Measurements from ENCODE around the gene GUCD1.
A peak's percentile ranks its signal among the peaks of the same experiment; 100 is the strongest.
"Not testable (repeated sequence)": the region's sequence is repeated elsewhere in the genome, so short reads cannot be mapped to it uniquely, and the experiment has no call there.

The GUCD1 gene

DNA sequence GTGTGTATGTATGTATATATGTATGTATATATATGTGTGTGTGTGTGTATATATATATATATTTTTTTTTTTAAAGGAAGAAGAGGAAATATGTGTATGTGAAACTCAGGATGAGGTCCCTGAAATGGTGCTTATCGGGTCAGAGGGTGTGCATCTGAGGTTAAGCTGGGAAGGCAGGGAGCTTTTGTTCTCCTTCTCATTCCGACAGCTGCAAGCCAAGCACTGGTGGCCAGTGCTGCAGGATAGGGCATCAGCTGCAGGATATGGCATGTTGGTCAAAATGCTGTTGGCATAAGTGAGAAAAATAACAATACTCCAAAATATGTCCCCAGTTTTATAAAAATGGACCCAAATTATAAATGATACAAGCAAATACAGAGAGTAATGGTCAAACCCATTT is 8.3 kb upstream of the GUCD1 start:
- no peak for DNase-seq

DNA sequence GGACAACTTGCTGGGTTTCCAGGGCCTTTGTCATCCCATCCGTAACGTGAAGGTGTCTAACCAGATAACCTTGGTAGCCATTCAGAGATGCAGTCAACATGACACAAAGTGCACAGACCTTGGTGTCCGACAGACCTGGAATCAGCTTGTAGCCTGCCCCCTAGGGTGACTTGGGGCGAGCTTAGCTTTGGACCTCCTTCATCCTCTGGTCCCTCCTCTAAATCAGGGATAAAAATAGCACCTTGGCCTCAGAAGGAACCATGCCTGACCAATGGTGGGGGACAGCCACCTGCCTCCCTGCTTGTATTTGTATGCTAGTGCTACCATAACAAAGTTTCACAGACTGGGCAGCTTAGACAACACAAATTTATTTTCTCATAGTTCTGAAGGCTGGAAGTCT is 4.5 kb upstream of the GUCD1 start:
- DNase-seq: no peak

DNA sequence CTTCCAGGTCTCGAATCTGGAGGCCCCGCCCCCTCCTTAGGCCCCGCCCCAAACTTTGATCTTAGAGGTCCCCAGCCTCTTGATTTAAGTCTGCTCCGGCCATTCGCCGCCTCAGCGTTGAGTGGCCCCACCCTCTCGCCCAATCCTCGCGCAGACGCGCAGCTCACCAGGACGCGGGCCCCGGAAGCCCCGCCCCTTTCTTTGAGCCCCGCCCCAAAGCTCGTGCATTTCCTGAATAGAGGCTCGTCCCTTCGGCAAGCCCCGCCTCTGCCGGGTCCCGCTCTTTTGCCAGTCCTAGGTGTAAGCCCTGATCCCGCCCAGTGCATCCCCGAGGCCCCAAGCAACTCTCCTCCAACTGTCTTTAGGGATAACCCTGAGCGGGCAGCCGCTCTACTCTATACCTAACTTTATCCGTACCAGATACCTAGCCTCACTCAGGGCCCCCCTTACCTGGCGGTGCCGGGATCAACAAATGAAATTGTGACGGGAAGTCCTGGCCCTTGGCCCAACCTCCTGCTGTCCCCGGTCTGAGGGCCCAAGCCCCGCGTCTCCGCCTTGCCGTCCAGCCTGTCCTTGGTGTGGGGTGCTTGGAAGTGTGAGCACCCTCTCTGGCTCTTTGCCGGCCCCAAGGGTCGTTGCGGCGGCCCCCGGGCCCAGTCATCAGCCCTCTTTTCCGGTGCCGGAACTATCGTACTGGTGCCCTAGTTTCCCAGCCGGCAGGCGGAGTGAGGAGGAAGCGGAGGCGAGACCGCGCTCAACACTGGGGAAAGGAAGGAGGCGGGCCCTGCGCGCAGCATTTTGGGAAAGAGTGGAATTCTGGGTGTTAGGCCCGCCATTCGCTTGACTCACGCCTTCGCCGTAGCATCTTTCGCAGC is 464 bp upstream of the GUCD1 start, which contains the start of gene SNRPD3:
TSS of gene SNRPD3 (plus strand) at position 835 of the 875 bp plus-strand sequence. CDS start 1,676 bp downstream, outside the sequence.
- DNase-seq: peak; percentile 100

DNA sequence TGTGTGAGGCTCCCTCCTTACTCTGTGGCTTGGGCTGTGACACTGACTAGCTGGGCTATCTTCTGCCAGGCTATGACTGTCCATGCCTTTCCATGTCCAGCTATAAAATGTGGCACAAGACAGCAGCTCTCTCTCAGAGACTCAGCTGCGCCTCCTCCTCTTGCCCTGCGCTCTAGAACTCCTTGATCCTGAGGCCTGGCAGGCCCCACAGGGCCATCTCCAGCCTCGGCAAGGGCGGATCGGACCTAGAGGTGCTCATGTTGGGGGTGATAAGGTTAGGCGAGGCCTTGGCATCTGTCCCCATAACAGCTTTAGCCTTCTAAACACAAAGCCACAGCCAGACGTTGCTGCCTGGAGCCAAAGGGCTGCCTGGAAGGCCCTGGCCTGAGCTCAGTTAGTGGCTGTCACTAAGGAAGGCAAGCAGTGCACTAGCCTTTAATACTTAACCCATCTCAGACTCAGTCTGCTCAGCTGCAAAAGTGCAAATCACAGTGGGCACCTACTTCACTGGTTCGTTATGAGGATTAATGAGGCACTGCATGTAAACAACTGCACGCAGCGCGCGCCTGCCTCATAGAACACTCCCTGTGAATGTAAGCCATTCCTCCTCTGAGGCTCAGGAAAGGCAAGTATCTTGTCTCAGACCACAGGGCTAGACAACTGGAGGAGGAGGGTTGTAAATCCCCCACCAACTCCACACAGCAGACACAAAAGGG is 1.2 kb downstream of the GUCD1 start:
- no peak for DNase-seq

DNA sequence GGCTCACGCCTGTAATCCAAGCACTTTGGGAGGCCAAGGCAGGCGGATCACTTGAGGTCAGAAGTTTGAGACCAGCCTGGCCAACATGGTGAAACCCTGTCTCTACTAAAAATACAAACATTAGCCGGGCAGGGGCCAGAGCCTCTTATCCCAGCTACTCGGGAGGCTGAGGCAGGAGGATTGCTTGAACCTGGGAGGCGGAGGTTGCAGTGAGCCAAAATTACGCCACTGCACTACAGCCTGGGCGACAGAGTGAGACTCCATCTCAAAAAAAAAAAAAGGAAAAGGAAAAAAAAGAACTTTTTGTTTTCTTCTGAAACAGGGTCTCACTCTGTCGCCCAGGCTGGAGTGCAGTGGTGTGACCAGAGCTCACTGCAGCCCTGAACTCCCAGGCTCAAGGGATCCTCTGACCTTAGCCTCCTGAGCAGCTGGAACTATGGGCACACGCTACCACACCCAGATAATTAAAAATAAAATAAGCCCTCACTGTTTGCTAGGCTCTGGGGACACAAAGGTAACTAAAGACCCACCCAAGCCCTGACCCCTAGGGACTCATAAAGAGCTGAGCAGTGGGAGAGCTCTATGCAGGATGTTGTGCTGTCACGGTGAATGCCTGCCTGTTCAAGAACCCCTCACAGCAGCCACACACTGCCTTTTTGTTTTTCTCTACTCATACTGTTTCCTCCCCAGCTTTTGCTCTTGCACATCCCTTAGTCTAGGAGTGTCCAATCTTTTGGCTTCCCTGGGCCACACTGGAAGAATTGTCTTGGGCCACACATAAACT is 2.2 kb downstream of the GUCD1 start:
- not testable (repeated sequence) for DNase-seq

DNA sequence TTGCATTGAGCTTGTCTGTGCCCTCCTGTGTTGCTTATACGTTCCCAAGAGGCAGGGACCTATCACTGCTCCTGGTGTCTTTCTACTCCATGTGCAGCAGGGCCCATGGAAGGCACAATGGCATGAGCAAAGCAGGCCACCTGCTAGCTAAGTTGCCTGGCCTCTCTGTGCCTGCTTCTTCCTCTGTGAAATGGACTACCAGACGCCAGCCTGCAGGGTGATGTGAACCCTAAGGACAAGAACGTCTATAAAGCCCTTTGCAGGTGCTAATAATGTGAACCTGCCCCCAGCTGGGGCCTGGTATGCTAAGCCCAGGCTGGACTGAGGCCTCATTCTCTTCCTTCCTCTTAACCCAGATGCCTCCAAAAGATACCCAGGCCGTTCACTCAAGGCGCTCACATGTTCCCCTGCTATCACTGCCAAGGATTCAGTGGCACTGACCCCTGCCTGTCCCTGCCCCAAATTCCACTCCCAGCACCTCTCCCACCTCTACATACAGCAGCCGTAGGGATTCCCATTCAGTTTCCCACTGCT is 4.0 kb downstream of the GUCD1 start:
- no peak for DNase-seq

DNA sequence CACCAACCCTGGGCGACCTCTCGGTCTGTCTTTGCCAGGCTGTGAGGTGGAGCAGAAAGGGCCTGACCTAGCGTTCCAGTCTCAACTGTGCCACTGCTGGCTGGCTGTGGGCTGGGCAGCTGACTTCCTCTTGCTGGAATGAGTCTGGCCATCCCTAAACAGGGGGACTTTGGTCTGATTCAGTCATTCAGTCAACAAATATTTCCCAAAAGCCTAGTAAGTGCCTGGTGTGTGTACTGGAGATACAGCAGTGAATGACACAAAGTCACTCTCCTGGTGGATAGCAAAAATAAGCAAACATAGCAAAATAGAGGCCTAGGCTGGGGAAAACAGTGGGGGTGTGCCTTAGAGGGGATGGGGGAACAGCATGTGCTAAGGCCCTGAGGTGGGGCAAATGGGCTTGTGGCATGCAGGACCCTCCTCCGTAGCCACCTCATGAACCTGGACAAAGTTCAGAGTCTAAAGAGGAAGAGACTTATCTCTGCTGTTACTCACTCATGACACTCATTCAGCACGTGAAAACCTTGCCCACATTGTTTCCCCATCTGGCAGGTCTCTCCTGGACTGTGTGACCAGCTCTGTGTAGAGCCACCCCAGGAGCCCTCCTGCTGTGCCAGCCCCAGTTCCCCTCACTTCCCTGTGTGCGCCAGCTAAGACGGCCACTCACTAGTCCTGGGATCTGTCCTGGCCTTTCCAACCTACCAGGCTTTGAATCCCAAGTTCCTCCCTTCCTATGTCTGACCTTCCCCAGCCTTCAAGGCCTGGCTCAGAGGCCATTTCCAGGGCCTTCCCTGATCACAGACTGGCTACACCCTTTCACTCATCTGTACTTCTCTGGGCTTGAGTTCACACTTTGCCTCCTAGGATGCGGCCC is 4.7 kb downstream of the GUCD1 start:
- no peak for DNase-seq

DNA sequence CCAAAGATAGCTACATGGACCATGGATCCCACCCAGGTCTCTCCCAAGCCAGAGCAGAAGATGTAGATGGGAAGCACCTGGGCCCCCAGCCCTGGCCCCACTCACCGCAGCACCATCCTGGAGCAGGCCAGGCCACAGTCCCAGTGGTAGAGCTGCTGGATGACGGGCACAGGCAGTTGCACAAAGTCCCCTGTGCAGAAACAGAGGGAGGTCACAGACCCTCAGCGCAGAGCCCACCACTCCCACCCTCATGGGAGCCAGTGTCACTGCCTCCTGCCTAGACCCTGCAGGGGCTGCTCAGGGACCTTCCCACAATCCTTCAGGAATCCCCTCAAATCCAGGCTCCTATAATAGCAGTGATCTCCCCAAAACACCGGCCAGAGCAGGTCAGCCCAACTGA is 6.1 kb downstream of the GUCD1 start:
- DNase-seq: no peak

DNA sequence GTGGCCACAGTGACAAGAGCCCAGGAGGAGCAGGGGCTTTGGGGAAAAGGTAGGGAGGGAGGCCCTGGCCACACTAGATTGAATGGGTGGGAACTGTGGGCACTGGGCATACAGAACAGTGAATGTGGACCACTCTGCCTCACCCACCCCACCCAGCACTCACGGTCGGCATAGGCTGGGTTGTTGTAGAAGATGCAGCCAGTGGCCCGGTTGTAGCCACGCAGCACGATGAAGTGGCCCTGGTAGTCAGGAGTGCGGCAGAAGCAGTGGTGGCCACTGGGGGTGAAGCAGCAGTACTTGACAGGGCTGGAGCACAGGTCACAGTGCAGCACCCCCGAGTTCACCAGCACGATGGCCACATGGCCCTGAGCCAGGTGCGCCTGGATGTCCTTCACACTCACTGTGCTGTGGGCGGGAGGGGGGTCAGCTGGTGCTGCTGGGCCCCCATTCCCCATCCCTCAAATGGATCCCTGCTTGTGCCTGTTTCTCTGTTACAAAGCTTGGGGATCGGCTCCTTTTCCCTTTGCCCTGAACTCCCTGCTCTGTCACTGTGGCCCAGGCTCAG is 11.2 kb downstream of the GUCD1 start:
- no peak for DNase-seq

DNA sequence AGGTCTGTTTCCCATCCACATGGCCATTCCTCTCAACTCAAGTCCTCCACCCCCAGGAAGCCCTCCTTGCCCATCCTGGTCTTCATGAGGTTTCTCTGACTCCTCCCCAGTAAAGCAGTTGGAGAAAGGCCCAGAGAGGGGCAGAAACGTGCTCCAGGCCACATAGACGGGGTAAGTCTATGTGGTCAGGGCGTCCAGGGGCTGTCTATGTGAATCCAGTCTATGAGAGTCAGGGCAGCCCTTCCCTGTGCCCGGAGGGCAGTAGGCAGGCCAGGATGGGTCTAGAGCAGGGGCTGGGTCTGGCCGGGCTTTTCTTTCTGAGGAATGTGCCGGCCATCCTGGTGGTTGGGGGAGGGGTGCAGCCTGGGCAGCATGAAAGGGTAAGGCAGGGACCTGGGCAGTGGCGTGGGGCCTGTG is 11.7 kb downstream of the GUCD1 start:
- no peak for DNase-seq

DNA sequence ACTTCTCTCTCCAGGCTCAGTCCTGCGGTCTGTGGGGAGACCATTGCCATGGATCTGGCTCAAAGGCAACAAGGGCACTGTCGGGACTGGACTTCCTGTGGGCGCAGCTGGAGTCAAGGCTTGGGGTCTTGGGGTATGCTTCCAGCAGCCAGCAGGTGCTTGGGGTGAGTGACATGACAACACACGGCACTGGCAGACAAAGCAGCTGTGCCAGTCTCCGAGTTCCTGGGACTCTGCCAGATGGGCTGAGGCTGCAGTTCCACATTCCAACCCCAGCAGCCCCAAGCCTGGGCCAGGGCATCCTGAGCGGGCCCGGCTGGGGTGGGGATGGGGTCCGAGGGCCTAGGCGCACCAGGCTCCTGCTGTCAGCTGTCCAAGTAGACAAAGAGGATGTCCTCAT is 12.3 kb downstream of the GUCD1 start:
- no peak for DNase-seq

DNA sequence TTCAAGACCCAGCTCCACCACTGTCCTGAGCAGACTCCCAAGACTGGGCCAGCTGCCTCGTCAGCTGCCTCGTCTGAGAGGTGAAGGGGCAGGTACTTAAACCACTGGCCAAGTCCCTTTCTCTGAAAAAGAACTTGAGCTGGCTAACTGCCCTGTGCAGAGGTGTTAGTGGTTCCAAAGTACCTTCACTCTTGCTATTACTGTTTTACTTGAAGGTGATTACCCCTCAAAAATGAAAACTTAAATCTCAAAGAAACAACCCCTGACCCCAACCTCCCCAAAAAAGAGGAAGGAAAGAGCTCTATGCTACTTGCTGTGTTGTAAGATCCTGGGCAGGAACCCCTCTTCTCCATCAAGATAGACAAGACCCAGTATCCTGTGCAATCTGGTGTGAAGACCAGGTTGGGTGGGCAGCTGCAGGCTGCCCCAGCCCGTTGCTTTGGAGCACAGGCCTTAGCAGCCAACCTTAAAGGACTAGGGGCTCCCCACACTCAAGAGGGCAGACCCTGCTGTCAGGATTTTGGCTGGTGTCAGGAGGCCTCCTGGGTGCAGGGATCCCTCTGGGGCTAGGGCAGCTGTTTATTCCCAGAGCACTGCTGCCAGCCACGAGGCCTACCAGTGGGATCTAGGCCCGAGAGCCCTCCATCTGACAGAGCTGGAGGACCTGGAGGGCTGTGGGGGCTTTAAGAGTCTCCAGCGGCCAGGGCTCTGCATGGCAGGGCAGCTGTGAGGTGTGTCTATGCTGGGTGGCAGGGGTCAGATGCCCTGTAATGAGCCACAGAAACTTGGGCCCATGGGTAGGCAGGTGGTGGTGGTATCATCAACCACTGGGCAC is 13.0 kb downstream of the GUCD1 start:
- no peak for DNase-seq

DNA sequence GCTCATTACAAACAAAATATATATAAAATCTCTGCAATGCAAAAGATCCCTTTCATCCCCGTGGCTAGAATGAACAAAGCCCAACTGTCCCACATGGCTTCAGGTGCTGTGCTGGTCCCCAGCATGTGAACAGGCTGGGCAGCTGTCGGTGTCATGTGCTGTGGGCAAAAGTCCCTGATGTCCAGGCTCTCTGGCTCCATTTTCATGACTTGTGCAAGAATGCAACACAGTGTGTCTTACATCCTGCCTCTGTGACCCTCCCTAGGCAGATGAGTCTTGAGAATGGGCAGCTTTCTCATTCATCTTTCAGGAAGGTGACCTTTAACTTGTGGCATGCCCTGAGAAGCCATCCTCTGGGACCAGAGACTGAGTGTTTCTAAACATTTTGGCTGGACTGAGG is 14.5 kb downstream of the GUCD1 start:
- DNase-seq: no peak

DNA sequence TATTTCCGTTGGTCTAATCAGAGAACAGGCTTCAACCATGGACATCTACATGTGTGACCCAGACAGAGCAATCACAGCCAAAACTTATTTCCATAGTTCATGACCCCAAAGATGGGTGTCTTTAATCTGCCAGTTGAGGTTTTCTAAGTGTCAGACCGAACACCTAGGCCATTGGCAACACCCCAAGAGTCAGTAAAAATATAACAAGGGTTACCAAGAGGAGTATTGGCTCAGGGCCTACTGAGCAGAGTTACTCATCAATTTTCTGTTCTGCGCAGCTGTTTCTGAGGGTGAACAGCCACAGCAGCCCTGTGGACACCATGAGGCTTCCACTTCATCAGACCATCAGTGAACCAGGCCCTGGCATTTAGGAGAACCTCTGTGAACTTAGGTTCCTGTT is 18.8 kb downstream of the GUCD1 start:
- DNase-seq: no peak

DNA sequence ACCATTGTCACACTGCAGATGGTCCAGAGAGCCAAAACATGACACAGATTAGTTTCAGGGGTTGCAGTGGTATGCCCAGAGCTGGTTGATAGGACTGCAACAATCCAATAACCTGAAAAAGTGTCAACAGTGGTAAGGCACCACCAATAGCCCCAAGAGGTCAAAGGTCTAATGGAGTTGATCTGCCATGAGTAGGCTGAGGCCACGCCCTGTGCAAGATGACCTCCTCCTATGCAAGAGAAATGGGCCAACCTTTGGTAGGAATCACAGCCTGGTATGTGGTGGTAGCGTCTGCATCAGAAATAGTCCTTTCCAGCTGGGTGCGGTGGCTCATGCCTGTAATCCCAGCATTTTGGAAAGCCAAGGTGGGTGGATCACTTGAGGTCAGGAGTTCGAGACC is 19.6 kb downstream of the GUCD1 start:
- no peak for DNase-seq

DNA sequence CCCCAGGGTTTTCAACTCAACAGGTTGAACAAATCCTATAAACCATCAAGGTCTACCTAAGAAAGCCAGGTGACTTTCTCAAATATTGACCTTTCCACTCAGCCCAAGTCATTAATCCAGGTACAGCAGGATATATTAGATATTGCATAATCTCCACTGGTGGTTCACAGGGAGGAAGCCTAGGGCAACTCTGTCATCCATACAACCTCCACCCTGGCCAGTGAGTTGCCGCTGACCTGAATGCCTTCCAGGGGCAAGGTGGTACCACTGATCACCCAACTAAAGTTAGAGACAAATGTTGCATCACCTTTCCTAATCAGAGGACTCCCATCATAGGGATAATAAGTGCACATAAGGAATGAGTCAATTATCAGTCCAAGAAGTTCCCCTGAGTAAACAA is 22.9 kb downstream of the GUCD1 start:
- DNase-seq: no peak

DNA sequence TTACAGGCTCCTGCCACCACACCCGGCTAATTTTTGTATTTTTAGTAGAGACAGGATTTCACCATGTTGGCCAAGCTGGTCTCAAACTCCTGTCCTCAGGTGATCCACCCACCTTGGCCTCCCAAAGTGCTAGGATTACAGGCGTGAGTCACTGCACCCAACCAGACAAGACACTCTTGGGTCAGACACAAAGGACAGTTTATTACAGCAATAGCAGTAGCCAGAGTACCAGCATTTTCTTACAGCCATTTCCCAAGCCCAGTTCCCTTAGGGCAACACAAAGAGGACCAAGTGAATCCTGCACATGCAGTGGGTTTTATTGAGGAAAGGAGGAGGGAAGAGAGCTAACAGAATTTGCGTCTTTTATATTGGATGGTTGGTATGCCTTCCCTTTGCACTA is 24.0 kb downstream of the GUCD1 start:
- DNase-seq: not testable (repeated sequence)

DNA sequence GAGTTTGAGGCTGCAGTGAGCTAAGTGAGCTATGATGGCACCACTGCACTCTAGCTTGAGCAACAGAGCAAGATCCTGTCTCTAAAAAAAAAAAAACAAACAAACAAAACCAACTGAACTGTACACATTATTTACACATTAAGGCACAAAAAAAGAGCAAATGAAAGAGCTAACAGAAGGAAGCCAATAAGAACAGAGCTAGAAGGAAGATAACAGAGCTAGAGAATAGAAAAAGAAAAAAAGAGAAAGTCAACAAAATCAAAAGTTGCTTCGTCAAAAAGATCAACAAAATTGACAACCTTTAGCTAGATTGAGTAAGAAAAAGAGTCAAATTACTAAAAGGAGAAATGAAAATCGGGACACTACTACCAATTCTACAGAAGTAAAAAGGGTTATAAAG is 25.0 kb downstream of the GUCD1 start:
- DNase-seq: no peak

DNA sequence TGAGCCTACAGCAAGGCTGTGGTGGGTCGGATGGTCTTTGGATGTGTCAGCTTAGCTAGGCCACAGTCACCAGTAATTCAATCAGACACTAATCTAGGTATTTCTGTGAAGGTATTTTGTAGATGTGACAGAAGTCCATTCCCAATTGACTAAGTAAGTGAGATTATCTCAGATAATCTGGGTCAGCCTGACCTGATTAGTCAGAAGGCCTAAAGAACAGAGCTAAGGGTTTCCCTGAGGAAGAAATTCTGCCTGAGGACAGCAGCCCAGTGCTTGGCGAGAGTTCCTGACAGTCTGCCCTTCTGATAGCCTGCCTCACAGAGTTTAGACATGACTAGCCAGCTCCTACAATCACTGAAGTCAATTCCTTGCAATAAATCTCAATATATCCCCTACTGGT is 28.7 kb downstream of the GUCD1 start:
- DNase-seq: no peak

DNA sequence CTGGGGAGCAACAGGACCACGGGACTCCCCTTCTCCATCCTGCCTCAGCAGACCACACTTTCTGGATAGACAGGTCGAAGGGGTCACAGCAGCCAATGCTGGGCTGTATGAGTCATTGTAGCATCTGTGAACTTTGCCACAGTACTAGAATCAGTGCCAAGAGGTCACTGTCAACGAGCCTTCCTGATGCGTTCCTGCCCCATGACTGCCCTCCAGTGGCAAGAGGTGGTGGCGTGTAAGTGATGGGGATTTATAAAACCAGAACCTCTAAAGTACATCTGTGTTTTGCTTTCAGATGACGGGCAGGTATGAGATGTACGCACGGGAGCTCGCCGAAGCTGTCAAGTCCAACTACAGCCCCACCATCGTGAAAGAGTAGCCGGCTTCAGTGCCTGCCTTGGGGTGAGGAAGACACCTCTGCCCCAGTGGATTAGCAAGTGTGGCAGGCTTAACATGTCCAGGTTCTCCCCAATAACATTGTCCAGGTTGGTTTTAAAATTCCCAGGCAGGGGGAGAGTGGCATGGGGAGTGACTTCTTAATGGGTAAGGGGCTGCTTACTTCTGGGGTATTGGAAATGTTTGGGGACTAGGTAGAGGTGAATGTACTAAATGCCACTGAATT is 29.4 kb downstream of the GUCD1 start:
- peak; percentile 81 to 82 for DNase-seq

All from CD4-positive, alpha-beta T cell treated with Interferon alpha-2 for 1 hour (primary cell).